Daoy (cell line): ENCODE data around the gene ALDH6A1. TPM values are rescaled to one million over a fixed set of nuclear protein-coding genes. Genes with fewer than 3 reads are reported as not detected.

Source experiments
- DNase-seq: peaks from one replicate; pipeline ENCODE4 v3.0.0-alpha.2; 2015; ENCODE audit warnings: low read depth
- total RNA-seq: library from RNA; depleted of rRNA; stranded (reverse); fragments of >200 nt; shearing (Covaris generic); gene quantifications from 2 replicates; pipeline ENCODE4 v1.2.3, GENCODE V29; 2014; rRNA removed

ALDH6A1 gene
- total RNA-seq, 1 experiment from 2014 or later = 10.6 TPM

DNA sequence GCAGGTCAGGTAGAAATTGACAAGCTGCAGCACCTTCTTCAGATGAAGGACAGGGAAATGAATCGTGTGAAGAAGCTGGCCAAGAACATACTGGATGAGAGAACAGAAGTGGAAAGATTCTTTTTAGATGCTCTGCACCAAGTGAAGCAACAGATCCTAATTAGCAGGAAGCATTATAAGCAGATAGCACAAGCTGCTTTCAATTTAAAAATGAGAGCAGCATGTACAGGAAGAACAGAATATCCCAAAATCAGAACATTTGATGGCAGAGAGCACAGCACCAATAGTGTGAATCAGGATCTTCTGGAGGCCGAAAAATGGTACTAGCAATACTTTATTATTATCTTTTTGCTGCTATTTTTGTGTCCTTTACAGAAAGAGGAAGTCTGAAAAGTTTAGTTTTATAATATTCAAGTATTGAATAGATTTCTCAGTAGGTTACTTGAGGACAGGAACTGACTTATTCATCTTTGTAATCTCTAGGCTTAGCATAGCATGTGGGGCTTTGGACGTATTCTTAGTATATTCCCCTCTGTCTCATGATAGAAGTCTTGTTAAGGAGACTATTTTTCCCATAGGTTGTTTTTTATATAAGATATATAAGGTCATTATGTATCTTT, 34.3 kb downstream of the ALDH6A1 start:
- no peak for DNase-seq

DNA sequence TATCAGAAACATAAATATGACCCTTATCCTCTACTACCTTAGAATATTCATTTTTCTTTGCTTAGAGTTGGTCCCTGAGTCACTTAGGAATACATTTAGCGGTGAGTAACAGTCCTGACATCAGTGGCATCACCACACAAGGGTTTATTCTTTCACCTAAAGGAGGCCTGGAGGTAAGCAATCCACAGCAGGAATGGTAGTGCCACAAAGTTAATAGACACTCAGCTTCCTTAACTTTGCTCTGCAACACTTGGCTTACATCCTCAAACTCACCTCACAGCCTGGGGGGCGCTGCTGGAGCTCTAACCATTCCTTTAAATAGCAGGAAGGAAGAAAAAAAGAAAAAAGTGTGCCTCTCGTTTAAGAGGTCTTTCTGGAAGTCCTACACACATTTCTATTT, 36.0 kb downstream of the ALDH6A1 start:
- peak; percentile 51 for DNase-seq

DNA sequence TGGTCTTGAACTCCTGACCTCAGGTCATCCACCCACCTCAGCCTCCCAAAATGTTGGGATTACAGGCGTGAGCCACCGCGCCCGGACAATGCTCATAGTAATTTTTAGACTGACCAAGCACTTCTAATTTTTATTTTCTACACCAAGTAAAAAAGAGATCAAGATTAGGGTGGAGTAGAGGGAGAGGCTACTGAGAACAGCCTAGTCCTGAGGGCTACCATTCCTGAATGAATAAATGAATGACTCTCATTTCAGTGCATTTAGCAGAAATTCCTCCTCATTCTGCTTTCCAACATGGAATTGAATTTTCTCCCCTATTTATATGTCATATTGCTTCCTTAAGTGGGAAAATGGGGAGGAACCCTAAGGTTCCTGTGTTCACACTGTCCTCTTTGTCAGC, 38.7 kb downstream of the ALDH6A1 start:
- no peak for DNase-seq

DNA sequence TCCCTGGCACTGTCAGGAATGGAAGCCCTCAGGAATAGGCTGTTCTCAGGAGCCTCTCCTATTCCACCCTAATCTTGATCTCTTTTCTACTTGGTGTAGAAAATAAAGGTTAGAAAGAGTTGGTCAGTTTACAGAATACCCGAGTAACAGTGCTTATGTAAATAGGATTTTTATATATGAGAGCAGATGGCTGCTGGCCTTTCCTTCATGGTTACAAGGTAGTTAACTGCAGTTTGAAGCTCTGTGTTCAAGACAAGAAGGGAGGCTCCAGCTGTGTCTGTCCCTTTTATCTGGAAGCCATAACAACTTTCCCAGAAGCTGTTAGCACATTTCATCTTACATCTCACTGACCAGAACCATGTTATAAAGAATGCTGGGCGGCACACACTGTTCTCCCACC, 42.0 kb downstream of the ALDH6A1 start:
- DNase-seq = no peak

DNA sequence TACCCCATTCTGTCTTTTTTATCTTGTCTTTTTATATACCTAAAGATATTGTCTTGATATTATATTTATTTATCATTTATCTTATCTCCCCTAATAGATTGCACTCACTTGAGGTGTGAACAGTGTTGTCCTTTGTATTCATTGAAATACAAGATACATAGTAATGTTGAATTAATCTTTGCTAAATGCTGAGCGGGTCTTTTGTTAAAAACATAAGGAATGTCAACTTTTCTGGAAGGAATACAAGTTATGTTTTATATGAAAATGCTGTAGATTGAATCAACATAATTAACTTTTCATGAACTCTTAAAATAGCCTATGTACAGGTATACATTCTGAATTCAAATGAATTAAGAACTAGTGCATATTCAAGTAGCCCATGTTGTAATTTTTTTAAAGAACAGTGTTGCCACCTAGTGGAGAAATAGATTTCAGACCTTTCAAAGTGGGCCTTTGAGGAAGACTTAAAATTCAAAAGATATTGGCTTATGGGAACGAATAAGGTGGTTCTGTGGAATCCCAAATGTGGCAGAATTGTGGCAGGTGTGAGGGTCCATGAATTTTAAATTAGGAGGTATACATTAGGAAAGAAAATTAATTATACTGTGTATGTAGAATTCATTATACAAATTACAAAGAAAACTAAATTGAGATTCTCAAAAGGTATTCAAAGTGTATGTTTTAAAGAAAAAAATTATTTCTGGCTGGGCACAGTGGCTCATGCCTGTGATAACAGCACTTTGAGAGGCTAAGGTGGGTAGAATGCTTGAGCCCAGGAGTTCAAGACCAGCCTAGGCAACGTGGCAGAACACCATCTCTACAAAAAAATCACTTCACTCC, 46.0 kb downstream of the ALDH6A1 start:
- DNase-seq = peak; percentile 30

DNA sequence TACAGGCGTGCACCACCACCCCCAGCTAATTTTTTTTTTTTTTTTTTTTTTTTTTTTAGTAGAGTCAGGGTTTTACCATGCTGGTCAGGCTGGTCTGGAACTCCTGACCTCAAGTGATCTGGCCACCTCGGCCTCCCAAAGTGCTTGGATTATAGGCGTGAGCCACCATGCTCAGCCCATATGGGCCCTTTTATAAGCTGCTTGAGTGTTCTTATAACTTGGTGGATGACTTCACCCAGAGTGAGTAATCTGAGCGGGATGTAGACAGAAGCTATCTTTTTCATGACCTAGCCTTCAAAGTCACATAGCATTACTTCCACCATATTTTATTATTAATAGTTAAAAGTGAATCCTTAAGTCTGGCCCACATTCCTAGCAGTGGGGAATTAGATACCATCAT, 48.7 kb downstream of the ALDH6A1 start:
- DNase-seq = peak; percentile 44

DNA sequence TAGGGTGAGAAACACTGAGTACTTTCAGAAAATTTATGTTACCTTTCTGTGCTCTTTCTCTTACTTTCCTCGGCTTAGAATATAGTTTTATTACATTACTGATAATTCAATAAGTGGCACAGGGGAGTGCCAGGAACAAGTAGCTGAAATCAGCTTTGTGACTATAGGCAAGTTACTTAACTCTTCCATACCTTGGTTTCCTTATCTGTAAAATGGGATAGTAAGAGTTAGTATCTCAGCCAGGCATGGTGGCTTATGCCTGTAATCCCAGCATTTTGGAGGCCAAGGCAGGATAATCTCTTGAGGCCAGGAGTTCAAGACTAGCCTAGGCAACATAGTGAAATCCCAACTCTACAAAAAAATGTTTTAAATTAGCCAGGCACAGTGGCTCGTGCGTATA, 49.7 kb downstream of the ALDH6A1 start:
- no peak for DNase-seq

DNA sequence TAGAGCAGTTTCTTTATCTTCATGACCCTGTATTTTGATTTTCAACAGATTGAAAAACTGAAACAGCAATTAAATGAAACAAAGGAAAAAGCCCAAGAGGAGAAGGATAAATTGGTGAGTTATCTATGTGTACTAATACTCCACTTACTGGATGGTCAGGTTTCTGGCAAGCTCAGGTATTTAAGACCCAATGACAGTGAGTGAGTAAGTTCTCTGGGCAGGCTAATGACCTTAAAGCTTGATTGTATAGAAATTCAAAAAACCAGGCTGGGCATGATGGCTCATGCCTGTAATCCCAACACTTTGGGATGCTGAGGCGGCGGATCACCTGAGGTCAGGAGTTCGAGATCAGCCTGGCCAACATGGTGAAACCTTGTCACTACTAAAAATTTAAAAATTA, 55.1 kb downstream of the ALDH6A1 start:
- no peak for DNase-seq

DNA sequence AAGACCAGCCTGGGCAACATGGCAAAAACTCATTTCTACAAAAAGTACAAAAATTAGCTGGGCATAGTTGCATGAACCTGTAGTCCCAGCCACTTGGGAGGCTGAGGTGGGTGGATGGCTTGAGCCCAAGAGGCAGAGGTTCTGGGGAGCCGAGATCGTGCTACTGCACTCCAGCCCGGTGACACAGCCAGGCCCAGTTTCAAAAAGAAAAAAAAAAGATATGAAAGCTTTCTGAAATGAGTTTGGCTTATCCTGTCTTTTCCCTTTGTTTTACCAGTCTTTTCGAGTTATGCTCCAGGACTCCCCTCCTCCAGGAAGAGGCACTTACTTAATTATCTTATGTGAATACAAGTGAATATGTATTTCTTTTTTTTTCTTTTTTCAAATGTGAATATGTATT, 61.9 kb downstream of the ALDH6A1 start:
- no peak for DNase-seq

DNA sequence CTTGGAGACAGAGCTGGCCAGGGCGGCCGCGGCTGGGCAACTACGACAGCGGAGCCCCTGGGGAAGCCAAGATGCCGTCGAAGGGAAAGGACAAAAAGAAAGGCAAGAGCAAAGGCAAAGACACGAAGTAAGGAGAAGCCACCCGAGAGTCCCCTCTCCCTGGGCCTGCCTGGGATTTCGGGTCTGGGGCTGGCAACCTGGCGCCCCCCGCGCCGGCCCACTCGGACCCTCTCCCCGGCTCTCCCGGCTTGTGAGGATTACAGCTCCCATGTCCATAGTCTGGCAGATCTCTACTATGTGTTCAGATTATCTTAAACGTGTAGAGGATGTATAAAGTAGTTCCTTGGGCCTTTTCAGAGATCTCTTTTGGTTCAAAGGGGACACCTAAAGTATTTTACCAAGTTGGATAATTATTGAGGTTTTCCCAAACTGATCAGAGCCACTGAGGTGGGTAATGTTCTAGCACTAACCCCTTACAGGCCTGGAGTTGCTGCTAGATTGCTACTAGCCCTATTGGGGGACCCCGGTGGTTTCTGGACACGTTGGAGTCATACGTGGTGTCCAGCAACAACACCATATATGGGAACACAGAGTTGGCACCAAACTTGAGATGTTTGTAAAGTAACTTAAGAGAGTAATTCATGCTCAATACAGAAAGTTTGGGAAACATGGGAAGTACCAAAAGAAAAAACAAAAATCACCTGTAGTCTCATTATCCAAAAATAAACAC, 64.7 kb downstream of the ALDH6A1 start:
- peak; percentile 26 for DNase-seq

DNA sequence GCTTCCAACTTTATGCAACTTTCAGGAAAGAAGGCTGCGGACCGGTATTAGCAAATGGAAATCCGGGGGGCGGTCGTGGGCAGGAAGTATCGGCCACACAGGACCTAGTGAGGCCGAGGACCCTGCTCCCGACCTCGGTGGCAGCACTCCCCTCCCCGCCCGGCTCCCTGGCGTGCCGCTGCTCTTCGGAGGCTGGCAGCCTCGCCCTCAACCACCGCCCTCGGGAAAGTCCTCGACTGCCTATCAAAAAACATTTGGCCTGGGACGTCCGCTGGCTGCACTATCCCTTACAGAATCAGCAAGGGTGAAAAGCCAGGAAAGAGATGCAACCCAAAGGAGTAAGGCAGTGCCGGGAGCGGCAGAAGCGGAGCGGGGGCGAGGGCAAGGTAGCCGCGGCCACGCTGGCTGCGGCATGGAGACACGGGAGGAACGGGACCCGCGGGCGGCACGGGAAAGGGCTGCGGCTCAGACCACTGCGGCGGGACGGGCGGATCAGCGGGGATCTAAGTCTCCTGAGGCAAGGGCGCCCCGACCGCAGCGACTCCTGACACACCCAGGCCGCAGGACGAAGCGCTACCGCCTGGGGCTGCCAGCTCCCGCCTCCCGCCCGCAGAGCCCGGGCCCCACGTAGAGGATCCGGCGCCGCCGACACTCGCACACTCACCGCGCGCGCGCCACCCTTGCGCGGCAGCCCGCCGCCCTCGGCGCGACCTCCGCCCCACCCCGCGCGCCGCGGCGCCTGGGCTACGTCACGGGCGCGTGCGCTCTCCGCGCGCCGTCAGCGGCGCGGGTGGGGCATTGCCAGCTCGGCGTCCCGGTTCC, 65.5 kb downstream of the ALDH6A1 start, which contains the start of the genes BBOF1 and ENTPD5:
Gene BBOF1, plus strand, starts transcription at position 764 of the 822 bp plus-strand sequence. CDS start 130 bp downstream, outside the sequence.
Gene ENTPD5, minus strand, starts transcription at position 703 of the 822 bp plus-strand sequence. CDS start 31,186 bp downstream, outside the sequence.
- peak; percentile 94 for DNase-seq

DNA sequence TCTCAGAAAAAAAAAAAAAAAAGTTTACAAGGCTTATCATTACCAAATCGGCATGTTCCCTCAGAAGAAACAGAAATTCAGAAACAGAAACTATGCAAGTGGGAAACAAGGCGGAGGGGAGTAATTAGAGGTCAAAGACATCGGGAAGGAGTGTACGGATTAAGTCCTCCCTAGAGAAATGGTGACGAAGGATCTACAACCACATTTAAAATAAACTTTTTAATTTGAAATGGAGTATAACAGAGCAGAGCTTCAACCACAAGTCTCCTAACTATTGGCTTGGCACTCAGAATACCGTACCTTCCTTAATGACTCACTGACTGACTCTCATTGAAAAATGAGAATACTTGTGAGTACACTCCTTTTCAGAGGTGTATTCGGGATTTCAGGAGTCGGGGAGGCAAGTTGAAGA, 66.1 kb downstream of the ALDH6A1 start:
- DNase-seq = peak; percentile 73

DNA sequence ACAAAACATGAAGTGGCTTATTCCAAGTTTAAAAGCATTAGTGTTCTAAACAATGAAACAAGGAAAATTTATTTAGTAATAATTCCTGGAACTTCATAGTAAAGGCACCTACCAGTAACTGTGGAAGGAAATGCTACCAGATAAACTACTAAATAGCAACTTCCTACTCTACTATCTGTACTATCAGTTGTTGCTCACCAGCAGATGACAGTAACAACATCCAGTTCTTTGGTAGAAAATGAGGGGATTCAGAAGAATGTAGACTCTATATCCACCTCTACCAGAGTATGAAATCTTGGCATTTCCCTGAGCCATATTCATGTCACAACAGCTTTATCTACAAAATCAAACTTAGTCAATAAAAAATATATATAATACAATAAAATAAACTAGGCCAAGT, 68.3 kb downstream of the ALDH6A1 start:
- DNase-seq = no peak

DNA sequence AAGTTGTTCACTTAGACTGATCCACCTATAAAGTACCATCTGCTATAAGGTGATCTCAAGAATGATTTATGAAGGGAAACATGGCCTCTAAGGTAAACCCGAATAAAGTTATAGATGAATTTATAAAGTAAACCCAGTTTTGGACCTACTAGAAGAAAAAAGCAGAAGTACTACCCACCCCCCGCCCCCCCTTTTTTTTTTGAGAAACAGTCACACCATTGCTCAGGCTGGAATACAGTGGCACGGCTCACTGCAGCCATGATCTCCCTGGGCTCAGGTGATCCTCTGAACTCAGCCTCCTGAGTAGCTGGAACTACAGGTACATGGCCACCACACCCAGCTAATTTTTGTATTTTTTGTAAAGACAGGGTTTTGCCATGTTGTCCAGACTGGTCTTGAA, 69.1 kb downstream of the ALDH6A1 start:
- DNase-seq = no peak

DNA sequence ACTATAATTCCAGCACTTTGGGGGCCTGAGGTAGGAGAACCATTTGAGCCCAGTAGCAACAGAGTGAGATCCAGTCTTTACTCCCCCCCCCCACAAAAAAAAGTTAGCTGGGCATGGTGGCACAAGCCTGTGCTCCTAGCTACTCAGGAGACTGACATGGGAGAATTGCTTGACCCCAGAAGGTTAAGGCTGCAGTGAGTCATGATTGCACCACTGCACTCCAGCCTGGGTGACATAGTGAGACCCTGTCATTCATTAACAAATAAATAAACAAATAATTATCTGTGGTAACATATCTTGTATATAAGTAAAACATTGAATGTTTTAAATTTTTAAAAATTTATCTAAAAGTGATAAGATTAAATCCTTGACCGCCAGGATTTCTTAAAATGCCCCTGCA, 70.0 kb downstream of the ALDH6A1 start:
- DNase-seq = no peak

DNA sequence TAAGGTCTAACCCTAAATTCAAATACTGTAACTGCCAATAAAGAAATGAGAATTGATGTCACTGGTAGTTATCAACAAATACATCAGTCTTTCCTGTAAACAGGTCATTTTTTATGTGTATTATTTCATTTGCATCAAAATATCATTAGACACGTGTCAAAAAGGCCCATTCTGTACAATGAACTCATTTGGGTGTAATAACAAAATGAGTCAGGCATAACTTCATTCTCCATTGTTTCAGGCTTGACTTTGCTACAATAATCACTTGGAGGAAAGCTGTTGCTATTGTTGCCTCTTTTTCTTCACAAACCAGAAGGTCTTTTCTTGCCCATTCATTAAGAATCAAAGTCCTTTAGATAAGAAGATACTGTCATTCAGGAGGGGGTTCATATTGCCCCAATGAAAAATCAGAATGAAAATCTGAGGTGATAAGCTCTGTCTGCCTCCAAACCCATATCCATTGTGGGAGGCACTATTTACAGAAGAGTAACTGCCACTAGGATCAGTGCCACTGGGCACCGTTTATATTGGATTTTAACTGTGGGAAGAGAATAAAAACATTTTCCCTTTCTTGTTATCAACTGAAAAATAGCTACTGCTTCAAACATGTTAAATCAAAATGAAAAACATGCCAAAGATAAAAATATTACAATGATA, 75.3 kb downstream of the ALDH6A1 start:
- no peak for DNase-seq

Other genes with a start within 250 kb of the ALDH6A1 start
- gene PTGR2, start 232.6 kb downstream of the ALDH6A1 start, total RNA-seq = 6.2 and 18.3 TPM in 2 replicates
- 119 and 142 TPM in 2 replicates for gene ZNF410, start 197.6 kb downstream of the ALDH6A1 start, total RNA-seq
- gene FAM161B, start 134.4 kb downstream of the ALDH6A1 start, total RNA-seq = 3.5 and 4.3 TPM in 2 replicates
- 39.6 and 44.1 TPM in 2 replicates for gene COQ6, start 134.2 kb downstream of the ALDH6A1 start, total RNA-seq
- gene ENTPD5, start 65.2 kb downstream of the ALDH6A1 start, total RNA-seq = 11.4 and 11.8 TPM in 2 replicates
- gene BBOF1, start 65.1 kb downstream of the ALDH6A1 start, total RNA-seq = 4.5 and 5.3 TPM in 2 replicates
- 17.5 and 19.7 TPM in 2 replicates for gene LIN52, start 503 bp upstream of the ALDH6A1 start, total RNA-seq
- gene VSX2, start 155.0 kb upstream of the ALDH6A1 start, total RNA-seq = not detected in 2 replicates
- 22.5 and 23.0 TPM in 2 replicates for gene ABCD4, start 218.5 kb upstream of the ALDH6A1 start, total RNA-seq